ENCODE measurements around the gene KRTAP2-2.
"Not testable (repeated sequence)": the region's sequence is repeated elsewhere in the genome, so short reads cannot be mapped to it uniquely, and the experiment has no call there.

Gene KRTAP2-2

DNA sequence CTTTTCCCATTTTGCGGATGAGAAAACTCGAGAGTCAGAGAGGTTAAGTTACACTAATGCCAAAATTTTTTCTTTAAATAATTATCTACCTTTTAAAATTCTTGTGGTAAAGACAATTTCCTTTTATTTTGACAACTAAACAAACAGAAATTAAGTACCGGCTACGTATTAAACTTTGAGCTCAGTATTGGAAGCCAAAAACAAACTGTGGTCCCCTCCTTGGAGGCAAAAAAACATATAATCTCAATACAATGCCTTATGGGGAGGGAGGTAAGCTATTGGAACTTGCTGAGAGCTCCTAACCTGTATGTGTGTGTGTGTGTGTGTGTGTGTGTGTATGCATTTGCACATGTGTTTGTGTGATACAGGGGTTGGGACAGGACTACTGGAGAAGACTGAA lies 8.4 kb upstream of the KRTAP2-2 start:
- DNase-seq = no peak

DNA sequence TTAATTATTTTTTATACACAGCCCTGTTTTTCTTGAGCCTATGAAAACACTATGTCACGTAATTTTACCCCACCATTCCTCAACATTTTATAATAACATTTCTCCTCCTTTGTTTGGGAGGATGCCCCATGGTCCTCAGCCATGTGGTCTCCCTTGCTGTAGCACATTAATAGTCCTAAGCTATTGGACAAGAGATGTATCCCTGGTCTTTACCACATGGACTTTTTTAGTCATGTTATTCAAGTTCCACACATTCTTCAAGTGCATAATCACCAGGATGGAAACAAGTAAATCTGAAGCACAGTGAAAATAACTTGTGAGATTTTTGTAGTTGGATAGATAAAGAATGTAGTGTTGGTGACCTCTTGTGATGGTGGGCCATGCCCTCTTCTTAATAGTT lies 6.9 kb upstream of the KRTAP2-2 start:
- no peak for DNase-seq

DNA sequence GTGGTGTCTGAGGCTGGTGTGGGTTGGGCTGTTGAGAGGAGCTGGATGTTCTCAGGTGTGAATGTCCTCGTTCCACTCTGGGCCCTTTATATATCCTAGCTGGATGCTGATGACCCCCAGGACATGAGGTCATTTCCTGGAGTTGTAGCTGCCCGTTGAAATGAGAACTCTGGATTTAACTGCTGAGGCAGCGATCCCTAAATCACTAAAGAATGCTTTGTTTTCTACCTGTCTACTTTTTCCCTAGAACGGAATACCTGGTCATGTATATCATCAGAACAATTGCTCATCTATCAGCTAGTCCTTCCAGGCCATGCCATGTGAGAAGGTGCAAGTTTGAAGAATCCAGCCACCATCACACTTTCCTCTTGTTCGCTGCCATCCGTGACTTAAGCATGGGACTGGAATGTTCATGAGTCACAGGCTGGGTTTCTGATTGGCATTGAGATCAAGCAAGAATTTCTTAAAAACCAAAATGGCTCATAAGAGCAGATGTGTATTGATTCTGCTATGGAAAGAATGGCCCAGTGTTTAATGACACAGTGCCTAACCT lies 5.1 kb upstream of the KRTAP2-2 start, which contains the start of gene KRTAP2-3:
Gene KRTAP2-3 (minus strand): TSS at position 63 of the 553 bp plus-strand sequence. CDS start 64 bp downstream, outside the sequence.
- no peak for DNase-seq

DNA sequence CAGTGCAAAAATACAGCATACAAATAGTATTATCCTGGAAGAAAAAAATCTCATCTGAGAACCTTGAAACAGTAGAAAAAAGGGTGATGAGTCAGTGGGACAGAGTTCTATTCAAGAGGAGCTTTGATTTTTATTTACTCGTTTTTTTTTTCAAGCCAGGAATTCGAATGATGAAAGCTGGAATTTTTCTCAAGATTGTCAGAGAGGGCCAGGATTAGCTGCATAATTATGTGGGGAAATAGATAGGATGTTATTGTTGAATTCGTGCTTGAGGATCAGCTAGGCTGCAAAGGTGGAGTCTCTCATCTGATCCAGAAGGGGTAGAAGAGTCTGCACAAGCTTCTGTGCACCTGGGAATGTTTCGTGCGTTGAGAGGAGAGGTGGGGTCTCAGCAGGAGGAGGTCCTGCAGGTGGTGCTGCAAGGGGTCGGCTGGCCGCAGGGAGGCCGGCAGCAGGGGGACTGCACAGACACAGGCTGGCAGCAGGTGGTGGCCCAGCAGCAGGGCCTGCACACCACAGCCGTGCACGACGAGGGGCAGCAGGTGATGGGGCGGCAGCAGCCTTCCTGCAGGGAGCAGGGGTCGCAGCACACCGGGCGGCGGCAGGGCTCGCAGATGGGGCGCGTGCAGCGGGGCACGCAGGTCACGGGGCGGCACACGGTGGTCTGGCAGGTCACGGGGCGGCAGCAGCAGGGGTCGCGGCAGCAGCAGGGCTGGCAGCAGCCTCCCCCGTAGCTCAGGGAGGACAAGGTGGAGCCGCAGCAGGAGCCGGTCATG lies 4.4 kb upstream of the KRTAP2-2 start:
- DNase-seq = not testable (repeated sequence)

DNA sequence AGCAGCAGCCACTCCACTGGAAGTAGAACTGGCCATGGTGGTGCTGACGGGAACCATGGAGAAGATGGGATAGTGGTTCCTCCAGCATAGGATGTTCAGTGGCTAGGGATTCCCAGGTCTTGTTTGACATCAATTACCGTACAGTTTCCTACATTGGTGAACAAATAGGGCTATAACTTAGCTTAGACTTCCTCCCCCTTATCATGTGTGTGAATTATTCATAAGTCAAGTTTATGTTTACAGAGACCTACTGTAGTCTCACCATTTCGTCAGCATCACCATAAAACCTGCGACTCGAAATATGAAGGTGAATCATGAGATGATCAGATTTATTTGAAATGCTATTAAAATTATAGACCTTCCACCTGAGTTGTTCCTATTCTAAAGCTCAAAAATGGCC lies 3.7 kb upstream of the KRTAP2-2 start:
- DNase-seq = no peak

DNA sequence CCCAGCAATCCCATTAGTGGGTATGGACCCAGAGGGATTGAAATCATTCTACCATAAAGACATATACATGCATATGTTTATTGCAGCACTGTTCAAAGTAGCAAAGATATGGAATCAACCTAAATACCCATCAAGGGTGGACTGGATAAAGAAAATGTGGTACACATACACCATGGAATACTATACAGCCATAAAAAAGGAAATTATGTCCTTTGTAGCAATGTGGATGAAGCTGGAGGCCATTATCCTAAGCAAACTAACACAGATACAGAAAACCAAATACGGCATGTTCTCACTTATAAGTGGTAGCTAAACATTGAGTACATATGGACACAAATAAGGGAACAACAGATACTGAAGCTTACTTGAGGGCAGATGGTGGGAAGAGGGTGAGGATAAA lies 2.5 kb upstream of the KRTAP2-2 start:
- no peak for DNase-seq

DNA sequence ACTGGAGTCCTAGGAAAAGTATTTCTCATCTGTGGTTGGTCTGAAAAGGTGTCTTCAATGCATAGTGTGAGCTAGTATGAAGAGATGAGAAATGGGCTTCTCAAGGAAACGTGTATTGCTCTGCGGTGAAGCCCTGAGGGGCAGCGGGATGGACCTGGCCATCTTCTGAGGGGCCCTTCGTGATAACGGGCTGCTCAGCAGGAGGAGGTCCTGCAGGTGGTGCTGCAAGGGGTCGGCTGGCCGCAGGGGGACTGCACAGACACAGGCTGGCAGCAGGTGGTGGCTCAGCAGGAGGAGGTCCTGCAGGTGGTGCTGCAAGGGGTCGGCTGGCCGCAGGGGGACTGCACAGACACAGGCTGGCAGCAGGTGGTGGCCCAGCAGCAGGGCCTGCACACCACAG lies 474 bp downstream of the KRTAP2-2 start:
- DNase-seq = not testable (repeated sequence)

DNA sequence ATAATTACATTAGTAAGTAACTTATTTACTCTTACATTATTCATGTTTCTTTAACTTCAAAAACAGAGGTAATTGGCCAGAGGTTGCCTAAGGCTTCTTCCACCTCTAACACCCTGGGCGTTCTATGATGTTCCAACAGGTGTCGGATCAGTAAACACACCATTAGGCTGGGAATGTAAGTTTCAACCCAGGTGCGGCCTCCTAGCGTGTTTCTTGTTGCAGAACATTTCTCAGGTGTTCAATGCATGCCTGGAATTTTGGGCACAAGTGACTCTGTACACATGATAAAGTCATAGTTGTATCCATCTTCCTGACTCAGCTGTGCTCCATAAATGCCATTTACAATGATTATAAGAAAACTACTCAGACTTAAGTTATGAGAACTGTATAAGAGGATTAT lies 1.0 kb downstream of the KRTAP2-2 start:
- no peak for DNase-seq

DNA sequence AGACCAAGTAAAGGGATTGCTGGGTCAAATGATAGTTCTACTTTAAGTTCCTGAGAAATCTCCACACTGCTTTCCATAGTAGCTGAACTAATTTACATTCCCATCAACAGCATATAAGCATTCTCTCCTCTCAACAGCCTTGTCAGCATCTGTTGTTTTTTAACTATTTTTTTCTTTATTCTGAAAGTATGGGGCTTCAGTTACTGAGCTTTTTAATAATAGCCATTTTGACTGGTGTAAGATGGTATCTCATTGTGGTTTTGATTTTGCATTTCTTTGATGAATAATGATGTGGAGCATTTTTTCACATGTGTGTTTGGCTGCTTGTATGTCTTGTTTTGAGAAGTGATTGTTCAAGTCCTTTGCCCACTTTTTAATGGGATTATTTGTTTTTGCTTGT lies 2.5 kb downstream of the KRTAP2-2 start:
- no peak for DNase-seq

DNA sequence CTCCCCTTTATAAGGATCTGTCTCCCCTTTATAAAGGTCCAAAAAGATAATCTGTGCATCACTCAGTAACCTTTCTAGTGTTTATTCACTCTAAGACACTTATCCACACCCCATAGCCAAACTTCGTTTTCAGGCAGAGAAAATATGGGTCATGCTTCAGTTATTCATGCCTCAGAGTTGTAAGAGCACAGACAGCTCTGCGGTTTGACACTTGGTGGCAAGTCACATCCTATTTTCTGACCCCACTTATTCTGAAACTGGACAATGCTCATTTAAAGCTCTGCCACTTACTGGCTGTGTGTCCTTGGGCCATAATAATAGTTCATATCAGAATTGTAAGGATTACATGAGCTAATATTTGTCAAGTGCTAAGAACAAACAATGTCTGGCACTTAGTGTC lies 5.9 kb downstream of the KRTAP2-2 start:
- DNase-seq = no peak

DNA sequence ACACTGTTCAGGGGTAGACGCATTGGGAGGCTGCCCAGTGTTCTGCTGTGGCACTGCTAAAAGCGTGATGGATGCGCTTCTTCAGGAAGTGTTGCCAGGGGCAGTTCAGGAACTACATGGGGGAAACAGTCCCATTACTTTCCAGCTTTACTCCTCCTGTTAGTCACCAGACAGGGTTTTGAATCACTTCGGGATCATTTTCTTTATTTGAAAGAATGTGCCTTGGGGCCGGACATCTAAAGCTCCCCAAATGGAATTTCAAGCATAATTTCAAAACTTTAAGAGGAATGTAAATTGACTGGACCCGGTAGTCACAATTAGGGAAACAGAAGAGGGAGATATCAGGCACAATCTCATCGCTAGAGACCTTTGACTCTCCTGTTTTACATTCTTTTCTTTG lies 6.6 kb downstream of the KRTAP2-2 start:
- DNase-seq = no peak

DNA sequence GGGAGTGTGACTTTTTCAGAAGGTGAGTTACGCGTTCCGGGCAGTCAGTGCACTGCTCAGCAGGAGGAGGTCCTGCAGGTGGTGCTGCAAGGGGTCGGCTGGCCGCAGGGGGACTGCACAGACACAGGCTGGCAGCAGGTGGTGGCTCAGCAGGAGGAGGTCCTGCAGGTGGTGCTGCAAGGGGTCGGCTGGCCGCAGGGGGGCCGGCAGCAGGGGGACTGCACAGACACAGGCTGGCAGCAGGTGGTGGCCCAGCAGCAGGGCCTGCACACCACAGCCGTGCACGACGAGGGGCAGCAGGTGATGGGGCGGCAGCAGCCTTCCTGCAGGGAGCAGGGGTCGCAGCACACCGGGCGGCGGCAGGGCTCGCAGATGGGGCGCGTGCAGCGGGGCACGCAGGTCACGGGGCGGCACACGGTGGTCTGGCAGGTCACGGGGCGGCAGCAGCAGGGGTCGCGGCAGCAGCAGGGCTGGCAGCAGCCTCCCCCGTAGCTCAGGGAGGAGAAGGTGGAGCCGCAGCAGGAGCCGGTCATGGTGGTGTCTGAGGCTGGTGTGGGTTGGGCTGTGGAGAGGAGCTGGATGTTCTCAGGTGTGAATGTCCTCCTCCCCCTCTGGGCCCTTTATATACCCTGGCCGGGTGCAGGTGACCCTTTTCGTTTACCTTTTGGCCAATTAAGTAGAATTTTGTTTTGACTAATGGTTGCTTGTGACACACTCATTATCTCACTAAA lies 8.1 kb downstream of the KRTAP2-2 start, which contains the start of gene KRTAP2-1:
Gene KRTAP2-1 (minus strand): TSS at position 582 of the 731 bp plus-strand sequence. CDS start 49 bp downstream, at position 533.
- DNase-seq = not testable (repeated sequence)

DNA sequence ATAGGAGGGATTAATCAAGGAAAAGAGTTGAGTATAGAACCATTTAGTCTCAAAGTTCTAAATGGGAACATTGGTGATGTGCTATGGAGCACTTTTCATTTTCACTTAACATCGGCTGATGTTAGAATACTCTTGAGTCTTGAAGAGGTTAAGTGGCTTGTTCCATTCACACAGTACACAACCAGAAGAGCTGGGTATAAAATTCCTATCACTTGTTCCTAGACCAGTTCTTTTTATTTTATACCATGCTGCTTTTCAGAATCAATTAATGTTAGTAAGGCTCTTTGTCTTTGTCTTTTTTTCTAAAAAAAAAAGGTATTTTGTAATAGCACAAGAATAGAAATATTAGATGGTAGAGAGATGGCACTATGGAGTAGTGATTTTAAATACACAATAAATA lies 12.1 kb downstream of the KRTAP2-2 start:
- no peak for DNase-seq

DNA sequence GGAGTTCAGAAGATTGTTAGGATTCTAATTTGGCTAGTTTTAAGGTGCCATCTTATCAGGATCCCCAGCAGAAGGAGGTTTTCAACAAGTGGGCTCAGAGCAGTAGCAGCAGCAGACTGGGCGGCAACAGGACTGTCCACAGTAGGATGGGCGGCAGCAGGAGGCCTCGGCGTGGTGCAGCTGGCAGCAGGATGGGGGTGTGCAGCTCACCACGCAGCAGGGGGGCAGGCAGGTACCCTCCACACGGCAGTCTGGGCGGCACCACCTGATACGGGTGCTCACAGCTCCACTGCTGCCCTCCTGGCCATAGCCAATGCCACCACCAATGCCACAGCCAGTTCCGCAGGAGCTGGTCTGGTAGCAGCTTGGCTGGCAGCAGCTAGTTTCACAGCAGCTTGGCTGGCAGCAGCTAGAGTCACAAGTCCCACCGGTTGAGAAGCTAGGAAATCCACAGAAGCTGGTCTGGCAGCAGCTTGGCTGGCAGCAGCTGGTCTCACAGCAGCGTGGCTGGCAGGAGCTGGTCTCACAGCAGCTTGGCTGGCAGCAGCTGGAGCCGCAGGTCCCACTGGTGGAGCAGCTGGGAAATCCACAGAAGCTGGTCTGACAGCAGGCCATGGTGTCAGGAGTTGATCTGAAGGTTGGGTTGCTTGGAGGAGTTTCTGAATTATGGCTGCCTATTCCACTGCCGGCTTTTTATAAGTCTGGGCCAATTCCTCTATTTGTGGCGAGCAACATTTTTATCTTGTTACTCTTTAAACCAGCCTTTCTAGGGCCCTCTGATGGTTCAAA lies 14.1 kb downstream of the KRTAP2-2 start, which contains the start of gene KRTAP1-1:
Gene KRTAP1-1 (minus strand): TSS at position 668 of the 789 bp plus-strand sequence. CDS start 53 bp downstream, at position 615.
- not testable (repeated sequence) for DNase-seq

DNA sequence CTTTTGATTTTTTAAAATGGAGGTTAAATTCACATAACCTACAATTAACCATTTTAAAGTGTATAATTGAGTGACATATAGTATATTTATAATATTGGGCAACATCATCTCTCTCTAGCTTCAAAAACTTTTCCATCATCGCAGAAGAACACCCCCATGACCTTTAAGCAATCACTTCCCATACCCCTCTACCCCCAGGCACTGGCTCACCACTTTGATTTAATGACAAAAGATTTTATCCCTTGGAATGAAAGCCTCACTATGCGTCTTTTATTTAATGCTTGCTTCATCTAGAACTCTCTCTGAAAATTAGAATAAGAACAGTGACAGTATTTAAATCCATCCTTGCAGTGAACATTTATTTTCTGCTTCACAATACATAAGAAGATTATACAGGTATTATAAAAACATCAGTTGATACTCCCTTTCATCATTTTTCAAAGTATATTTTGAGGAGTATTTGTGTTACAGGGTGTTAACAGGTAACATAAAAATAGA lies 17.1 kb downstream of the KRTAP2-2 start:
- DNase-seq = no peak

DNA sequence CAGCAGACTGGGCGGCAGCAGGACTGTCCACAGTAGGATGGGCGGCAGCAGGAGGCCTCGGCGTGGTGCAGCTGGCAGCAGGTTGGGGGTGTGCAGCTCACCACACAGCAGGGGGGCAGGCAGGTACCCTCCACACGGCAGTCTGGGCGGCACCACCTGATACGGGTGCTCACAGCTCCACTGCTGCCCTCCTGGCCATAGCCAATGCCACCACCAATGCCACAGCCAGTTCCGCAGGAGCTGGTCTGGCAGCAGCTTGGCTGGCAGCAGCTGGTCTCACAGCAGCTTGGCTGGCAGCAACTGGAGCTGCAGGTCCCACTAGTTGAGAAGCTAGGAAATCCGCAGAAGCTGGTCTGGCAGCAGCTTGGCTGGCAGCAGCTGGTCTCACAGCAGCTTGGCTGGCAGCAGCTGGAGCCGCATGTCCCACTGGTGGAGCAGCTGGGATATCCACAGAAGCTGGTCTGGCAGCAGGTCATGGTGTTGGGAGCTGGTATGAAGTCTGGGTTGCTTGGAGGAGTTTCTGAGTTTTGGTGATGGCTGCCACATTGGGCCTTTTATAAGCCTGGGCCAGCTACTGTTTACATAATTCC lies 20.6 kb downstream of the KRTAP2-2 start, which contains the start of gene KRTAP1-3:
Gene KRTAP1-3 (minus strand): TSS at position 529 of the 590 bp plus-strand sequence. CDS start 53 bp downstream, at position 476.
- DNase-seq = not testable (repeated sequence)

DNA sequence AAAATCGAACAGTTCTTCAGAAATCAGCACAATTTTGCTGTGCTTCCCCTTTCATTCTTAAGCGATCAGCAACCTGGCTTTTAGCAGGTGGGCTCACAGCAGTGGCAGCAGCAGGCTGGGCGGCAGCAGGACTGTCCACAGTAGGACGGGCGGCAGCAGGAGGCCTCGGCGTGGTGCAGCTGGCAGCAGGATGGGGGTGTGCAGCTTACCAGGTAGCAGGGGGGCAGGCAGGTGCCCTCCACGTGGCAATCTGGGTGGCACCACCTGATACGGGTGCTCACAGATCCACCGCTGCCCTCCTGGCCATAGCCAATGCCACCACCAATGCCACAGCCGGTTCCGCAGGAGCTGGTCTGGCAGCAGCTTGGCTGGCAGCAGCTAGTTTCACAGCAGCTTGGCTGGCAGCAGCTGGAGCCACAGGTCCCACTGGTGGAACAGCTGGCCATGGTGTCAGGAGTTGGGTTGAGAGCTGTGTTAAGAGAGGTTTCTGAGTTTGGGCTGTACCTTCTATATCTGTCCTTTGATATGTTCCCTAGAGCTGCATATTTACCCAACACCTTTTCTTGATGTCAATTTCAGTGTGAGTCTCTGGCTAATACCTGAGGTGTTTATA lies 25.3 kb downstream of the KRTAP2-2 start, which contains the start of gene KRTAP1-4:
Gene KRTAP1-4 (minus strand): TSS at position 563 of the 613 bp plus-strand sequence. CDS start 117 bp downstream, at position 446.
- no peak for DNase-seq

DNA sequence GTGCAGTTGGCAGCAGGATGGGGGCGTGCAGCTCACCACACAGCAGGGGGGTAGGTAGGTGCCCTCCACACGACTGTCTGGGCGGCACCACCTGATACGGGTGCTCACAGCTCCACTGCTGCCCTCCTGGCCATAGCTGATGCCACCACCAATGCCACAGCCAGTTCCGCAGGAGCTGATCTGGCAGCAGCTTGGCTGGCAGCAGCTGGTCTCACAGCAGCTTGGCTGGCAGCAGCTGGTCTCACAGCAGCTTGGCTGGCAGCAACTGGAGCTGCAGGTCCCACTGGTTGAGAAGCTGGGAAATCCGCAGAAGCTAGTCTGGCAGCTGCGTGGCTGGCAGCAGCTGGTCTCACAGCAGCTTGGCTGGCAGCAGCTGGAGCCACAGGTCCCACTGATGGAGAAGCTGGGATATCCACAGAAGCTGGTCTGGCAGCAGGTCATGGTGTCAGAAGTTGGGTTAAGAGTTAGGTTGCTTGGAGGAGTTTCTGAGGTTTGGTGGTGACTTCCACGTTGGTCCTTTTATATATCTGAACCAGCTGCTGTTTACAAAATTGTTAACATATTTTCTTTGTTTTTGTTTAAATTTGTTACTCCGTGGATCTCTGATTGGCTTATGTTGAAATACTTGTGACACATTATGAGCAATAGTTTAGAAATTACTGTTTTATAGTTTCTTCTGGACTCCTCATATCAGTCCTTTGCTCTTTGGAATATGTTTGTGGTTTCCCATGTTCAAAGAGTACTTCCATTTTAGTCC lies 28.1 kb downstream of the KRTAP2-2 start, which contains the start of gene KRTAP1-5:
Gene KRTAP1-5 (minus strand): TSS at position 494 of the 757 bp plus-strand sequence. CDS start 53 bp downstream, at position 441.
- no peak for DNase-seq

DNA sequence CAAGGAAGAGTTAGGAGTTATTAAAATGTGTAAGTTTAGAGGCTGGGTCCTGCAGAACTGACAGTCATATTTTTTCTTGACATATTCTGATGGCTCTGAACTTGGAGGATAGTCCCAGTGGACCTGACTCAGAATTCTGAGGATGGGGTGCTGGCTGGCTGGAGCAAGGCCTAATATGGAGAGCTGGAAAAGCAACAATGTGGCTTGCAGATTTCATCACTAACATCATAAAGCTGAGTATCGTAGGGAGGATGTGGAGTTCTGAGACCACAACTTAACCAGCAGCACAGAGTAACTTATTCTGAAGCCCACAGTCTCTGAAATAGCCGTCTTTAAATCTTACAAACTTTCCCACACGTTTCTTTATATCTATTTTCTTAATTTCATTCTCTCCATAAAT lies 30.3 kb downstream of the KRTAP2-2 start:
- no peak for DNase-seq

DNA sequence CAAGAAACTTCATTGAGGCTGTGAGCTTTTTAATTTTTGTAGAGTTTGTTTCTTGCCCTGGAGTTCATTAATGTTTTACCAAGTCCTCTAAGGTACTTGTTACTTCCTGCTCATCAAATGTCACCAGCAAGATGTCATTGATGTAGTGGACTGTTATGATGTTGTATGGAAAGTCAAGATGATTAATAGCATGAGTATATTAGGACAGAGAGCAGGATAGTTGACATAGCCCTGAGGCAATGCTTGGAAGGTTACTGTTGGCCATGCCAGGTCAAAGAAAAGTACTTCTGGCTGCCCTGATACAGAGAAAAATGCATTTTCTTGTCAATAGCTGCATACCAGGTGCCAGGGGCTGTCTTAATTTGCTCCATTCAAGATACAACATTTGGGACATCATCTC lies 34.7 kb downstream of the KRTAP2-2 start:
- DNase-seq = no peak
